HL-60 (cell line): ENCODE results near the gene ESYT2.

ENCODE experiments used
- DNase-seq, 2 experiments: peaks; one replicate each; pipeline ENCODE4 v3.0.0-alpha.2; 2010 to 2020; ENCODE audit warnings: low read depth in 1 of 2, low spot score in 1 of 2
- H3K27ac ChIP-seq: fragments of 250-450 bp; sonication (Bioruptor Pico); replicated peaks from 2 replicates; pipeline ENCODE4 v1.5.1; 2020; ENCODE audit warnings: mild to moderate bottlenecking, moderate library complexity
- H3K27me3 ChIP-seq: fragments of 250-450 bp; sonication (Bioruptor Pico); 2 replicates; pipeline ENCODE4 v1.5.1; 2021; ENCODE audit warnings: mild to moderate bottlenecking, moderate library complexity; ENCODE audit not compliant: insufficient read depth, poor library complexity, severe bottlenecking
- H3K4me3 ChIP-seq: replicated peaks from 2 replicates; pipeline ENCODE4 v1.5.1; 2011; ENCODE audit warnings: mild to moderate bottlenecking, control low read depth, low read length; ENCODE audit not compliant: insufficient read depth
- CTCF ChIP-seq: IDR thresholded peaks from one replicate; pipeline ENCODE4 v1.5.1; 2011; ENCODE audit warnings: low read length, control low read depth, inconsistent platforms; ENCODE audit not compliant: insufficient read depth
- GABPA ChIP-seq: IDR thresholded peaks from 2 replicates; pipeline ENCODE4 v1.6.1; 2012; ENCODE audit warnings: low read depth
- POLR2AphosphoS5 ChIP-seq: IDR thresholded peaks from 2 replicates; pipeline ENCODE4 v1.6.1; 2012; ENCODE audit warnings: low read depth
- SPI1 ChIP-seq: IDR thresholded peaks from 2 replicates; pipeline ENCODE4 v1.6.1; 2012; ENCODE audit warnings: low read depth, mild to moderate bottlenecking, borderline replicate concordance
- TF ChIP-seq, protein P1 (sequence below): IDR thresholded peaks from 2 replicates; pipeline ENCODE4 v1.6.1; 2012; ENCODE audit warnings: low read depth; ENCODE audit not compliant: insufficient replicate concordance

ESYT2 gene

DNA sequence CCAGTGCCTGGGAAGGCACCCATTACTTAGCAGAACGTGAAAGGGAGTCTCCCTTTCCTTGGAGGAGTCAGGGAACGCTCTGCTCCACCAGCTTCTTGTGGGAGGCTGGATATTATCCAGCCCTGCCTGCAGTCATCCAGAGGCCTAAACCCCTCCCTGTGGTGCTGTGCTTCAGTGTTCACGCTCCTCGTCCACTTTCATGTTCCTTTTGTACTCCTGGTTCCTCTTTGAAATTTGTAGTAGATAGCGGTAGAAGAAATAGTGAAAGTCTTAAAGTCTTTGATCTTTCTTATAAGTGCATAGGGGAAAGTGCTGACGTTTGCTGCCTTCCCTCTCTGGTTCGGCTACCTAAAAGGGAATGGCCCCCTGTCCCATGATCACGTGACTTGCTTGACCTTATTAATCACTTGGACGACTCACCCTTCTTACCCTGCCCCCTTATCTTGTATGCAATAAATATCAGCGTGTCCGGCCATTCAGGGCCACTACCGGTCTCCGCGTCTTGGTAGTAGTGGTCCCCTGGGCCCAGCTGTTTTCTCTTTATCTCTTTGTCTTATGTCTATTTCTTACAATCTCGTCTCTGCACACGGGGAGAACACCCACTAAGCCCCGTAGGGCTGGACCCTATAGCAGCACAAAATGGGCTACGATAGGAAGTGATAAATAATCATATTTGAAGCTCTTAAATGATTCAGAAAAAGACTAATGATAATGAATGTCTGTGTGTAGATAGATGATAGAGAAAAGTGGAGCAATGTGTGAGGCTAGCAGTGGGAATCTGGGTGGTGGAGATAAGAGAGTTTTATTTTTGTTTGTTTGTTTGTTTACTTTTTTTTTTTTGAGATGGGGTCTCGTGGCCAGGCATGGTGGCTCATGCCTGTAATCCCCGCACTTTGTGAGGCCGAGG lies 5.8 kb upstream of the ESYT2 start:
- Histone ChIP-seq H3K27me3 (no peaks in the 10 kb centered on the region), H3K4me3 (no peak overlapping the region), H3K27ac (no peak overlapping the region)
- TF ChIP-seq POLR2AphosphoS5 (no peak), CTCF (no peak), SPI1 (no peak), GABPA (no peak)
- TF ChIP-seq, protein P1, sequence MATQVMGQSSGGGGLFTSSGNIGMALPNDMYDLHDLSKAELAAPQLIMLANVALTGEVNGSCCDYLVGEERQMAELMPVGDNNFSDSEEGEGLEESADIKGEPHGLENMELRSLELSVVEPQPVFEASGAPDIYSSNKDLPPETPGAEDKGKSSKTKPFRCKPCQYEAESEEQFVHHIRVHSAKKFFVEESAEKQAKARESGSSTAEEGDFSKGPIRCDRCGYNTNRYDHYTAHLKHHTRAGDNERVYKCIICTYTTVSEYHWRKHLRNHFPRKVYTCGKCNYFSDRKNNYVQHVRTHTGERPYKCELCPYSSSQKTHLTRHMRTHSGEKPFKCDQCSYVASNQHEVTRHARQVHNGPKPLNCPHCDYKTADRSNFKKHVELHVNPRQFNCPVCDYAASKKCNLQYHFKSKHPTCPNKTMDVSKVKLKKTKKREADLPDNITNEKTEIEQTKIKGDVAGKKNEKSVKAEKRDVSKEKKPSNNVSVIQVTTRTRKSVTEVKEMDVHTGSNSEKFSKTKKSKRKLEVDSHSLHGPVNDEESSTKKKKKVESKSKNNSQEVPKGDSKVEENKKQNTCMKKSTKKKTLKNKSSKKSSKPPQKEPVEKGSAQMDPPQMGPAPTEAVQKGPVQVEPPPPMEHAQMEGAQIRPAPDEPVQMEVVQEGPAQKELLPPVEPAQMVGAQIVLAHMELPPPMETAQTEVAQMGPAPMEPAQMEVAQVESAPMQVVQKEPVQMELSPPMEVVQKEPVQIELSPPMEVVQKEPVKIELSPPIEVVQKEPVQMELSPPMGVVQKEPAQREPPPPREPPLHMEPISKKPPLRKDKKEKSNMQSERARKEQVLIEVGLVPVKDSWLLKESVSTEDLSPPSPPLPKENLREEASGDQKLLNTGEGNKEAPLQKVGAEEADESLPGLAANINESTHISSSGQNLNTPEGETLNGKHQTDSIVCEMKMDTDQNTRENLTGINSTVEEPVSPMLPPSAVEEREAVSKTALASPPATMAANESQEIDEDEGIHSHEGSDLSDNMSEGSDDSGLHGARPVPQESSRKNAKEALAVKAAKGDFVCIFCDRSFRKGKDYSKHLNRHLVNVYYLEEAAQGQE, result no peak
- DNase-seq, result no peak

DNA sequence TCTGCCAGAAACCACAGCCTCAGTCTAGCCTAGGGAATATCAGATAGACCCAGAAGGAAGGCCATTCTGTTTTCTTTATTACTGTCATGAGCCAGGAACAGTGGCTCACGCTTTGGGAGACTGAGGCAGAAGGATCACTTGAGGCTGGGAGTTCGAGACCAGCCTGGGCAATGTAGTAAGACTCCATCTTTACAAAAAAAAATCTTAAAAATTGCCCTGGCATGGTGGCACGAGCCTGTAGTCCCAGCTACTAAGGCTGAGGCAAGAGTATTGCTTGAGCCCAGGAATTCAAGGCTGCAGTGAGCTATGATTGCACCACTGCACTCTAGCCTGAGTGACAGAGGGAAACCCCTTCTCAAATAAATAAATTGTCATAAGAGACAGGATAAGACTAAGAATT lies 3.7 kb upstream of the ESYT2 start:
- Histone ChIP-seq H3K4me3 (no peak overlapping the region), H3K27ac (no peak overlapping the region), H3K27me3 (no peaks in the 10 kb centered on the region)
- no peak for DNase-seq
- no peak for TF ChIP-seq POLR2AphosphoS5

GRCh38 chr7:158831738-158832091 lies 2.4 kb upstream of the ESYT2 start:
- Histone ChIP-seq H3K4me3 (no peak overlapping the region), H3K27me3 (no peaks in the 10 kb centered on the region), H3K27ac (no peak overlapping the region)
- TF ChIP-seq SPI1, result no peak
- TF ChIP-seq, protein P1, result no peak
- TF ChIP-seq CTCF, result no peak
- no peak for TF ChIP-seq GABPA
- no peak for TF ChIP-seq POLR2AphosphoS5
- DNase-seq, result no peak

DNA sequence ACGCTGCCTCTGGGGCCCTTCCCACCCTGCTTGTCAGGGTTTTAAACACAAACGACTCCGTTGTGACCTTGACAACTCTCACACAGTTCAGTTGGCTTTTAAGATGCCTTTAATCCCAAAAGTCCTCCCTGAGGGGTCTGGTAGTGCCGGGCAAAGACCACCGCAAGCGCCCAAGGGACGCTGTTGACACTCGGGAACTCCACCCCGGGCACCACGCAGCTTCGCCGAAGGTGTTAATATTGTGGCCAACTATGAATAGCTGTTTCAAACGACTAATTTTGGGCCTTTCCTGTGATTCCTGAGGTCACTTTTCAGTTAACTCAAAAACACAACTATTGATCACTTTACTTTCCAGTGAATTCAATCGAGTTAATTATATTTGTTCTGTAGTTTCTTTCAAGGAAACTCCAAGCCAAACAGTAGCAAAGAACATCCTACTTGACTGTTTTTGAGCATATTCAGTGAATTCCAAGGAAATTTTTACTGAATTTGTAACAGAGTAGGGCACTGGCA lies 958 bp upstream of the ESYT2 start:
- TF ChIP-seq SPI1 (no peak), GABPA (no peak), POLR2AphosphoS5 (no peak)
- DNase-seq, result no peak

GRCh38 chr7:158829021-158829341 lies 328 bp downstream of the ESYT2 start:
- Histone ChIP-seq H3K4me3 (peak overlapping the region; percentile 83), H3K27me3 (no peaks in the 10 kb centered on the region), H3K27ac (peak overlapping the region; percentile 77)
- TF ChIP-seq, protein P1, result no peak
- TF ChIP-seq CTCF (no peak), SPI1 (no peak), GABPA (no peak), POLR2AphosphoS5 (no peak)
- DNase-seq, result peak in 1 of 2 experiments; percentile 69

More for the DNA sequence above, 958 bp upstream of the ESYT2 start:
- H3K27me3 ChIP-seq, result no peaks in the 10 kb centered on the region
- H3K27ac ChIP-seq, result peak overlapping the region; percentile 90
- peak overlapping the region; percentile 83 for H3K4me3 ChIP-seq
